B cell (primary cell): ENCODE data around the gene PPP1R14C. TPM values are rescaled to one million over a fixed set of nuclear protein-coding genes. Genes with fewer than 3 reads are reported as not detected.

ENCODE experiments used
- ATAC-seq: fragments of 200-7000 bp; cut with Tn5 transposase; one replicate; pipeline ENCODE4 v1.10.0; 2021; ENCODE audit warnings: low read depth, mild to moderate bottlenecking, moderate number of reproducible peaks, moderate library complexity
- CTCF ChIA-PET: fragments of 350-600 bp; sonication (Branson Sonifier 250); formaldehyde crosslinking; loops from one replicate; lab custom pipeline; 2021; ENCODE audit warnings: antibody characterized with exemption, inconsistent platforms; lab: Charles Lee
- POLR2A ChIA-PET: fragments of 350-600 bp; sonication (Branson Sonifier 250); formaldehyde crosslinking; loops from one replicate; lab custom pipeline; 2021; ENCODE audit warnings: antibody characterized with exemption; lab: Charles Lee
- DNase-seq: peaks from one replicate; pipeline ENCODE4 v3.0.0; 2013
- H2AFZ ChIP-seq: 2 replicates; pipeline ENCODE4 v1.6.1; 2012; ENCODE audit warnings: mild to moderate bottlenecking, low read depth, low read length; ENCODE audit not compliant: insufficient read depth, poor library complexity, severe bottlenecking
- H3K27ac ChIP-seq, 2 donors: 1 replicate in 1 of 2; 2 replicates in 1 of 2; pipeline ENCODE4 v1.5.1; 2012 to 2013; ENCODE audit warnings: low read length in 2 of 2, mild to moderate bottlenecking in 2 of 2, moderate library complexity in 1 of 2
- H3K27me3 ChIP-seq, 4 experiments: fragments of 200-600 bp in 1 of 4; sonication (generic) in 1 of 4; replicated peaks in 1 of 4; 1 replicate in 2 of 4; 2 replicates in 2 of 4; pipeline versions ENCODE4 v1.6.1 to v1.7.0; 2013 to 2016; ENCODE audit warnings: low read length in 3 of 4, mild to moderate bottlenecking in 2 of 4, mixed read lengths in 1 of 4, moderate library complexity in 1 of 4; ENCODE audit not compliant: insufficient read depth in 4 of 4, control insufficient read depth in 3 of 4; ENCODE audit errors: control extremely low read depth in 1 of 4
- H3K36me3 ChIP-seq, 2 experiments: replicated peaks in 1 of 2; 1 replicate in 1 of 2; 2 replicates in 1 of 2; pipeline versions ENCODE4 v1.6.1 to v1.7.1; 2013; ENCODE audit warnings: low read length in 1 of 2; ENCODE audit not compliant: insufficient read depth in 2 of 2, control insufficient read depth in 1 of 2; ENCODE audit errors: control extremely low read depth in 1 of 2, extremely low read depth in 1 of 2
- H3K4me1 ChIP-seq, 2 donors: fragments of 200-600 bp in 1 of 2; sonication (generic) in 1 of 2; 1 replicate in 1 of 2; 2 replicates in 1 of 2; pipeline versions ENCODE4 v1.5.1 to v1.6.1; 2013 to 2017; ENCODE audit warnings: low read length in 2 of 2; ENCODE audit not compliant: control insufficient read depth in 2 of 2, insufficient read depth in 2 of 2
- H3K4me2 ChIP-seq: replicated peaks from 2 replicates; pipeline ENCODE3; 2012; ENCODE audit warnings: mild to moderate bottlenecking, low read depth, low read length; ENCODE audit not compliant: poor library complexity, severe bottlenecking
- H3K4me3 ChIP-seq, 5 experiments: fragments of 200-600 bp in 1 of 5; sonication (generic) in 1 of 5; 1 replicate in 3 of 5; 2 replicates in 2 of 5; pipeline versions ENCODE4 v1.5.1 to v1.7.0; 2011 to 2016; ENCODE audit warnings: low read length in 4 of 5, mild to moderate bottlenecking in 4 of 5, low read depth in 2 of 5, control low read depth in 1 of 5, moderate library complexity in 1 of 5; ENCODE audit not compliant: insufficient read depth in 1 of 5; ENCODE audit errors: control extremely low read depth in 1 of 5, extremely low read depth in 1 of 5
- H3K79me2 ChIP-seq: fragments of 200-600 bp; sonication (generic); one replicate; pipeline ENCODE4 v1.6.0; 2016; ENCODE audit warnings: low read length; ENCODE audit not compliant: control insufficient read depth, insufficient read depth
- H3K9ac ChIP-seq: fragments of 200-600 bp; sonication (generic); 2 replicates; pipeline ENCODE4 v1.6.1; 2017; ENCODE audit warnings: mild to moderate bottlenecking, low read length, moderate library complexity
- H3K9me3 ChIP-seq, 3 donors: one replicate each; pipeline versions ENCODE4 v1.6.1 to v1.7.1; 2013; ENCODE audit warnings: low read length in 2 of 3; ENCODE audit not compliant: control insufficient read depth in 2 of 3, insufficient read depth in 1 of 3; ENCODE audit errors: control extremely low read depth in 1 of 3
- H4K20me1 ChIP-seq: 2 replicates; pipeline ENCODE4 v1.6.0; 2012; ENCODE audit warnings: mild to moderate bottlenecking, low read length; ENCODE audit not compliant: insufficient read depth, control insufficient read depth, poor library complexity, severe bottlenecking
- H3K27ac Mint-ChIP-seq: one replicate; pipeline ENCODE4 v1.8.0; 2021; ENCODE audit warnings: mixed read lengths
- H3K27me3 Mint-ChIP-seq: one replicate; pipeline ENCODE4 v1.8.0; 2021; ENCODE audit warnings: mixed read lengths
- H3K4me1 Mint-ChIP-seq: one replicate; pipeline ENCODE4 v1.8.0; 2021; ENCODE audit warnings: mixed read lengths
- H3K4me3 Mint-ChIP-seq: one replicate; pipeline ENCODE4 v1.8.0; 2021; ENCODE audit warnings: mixed read lengths
- H3K9me3 Mint-ChIP-seq: one replicate; pipeline ENCODE4 v1.8.0; 2022; ENCODE audit warnings: mixed read lengths; ENCODE audit not compliant: insufficient read depth
- EZH2 ChIP-seq: IDR thresholded peaks from 2 replicates; pipeline ENCODE4 v1.6.1; 2012; ENCODE audit warnings: borderline replicate concordance, low read depth, mild to moderate bottlenecking, moderate library complexity, low read length; ENCODE audit not compliant: insufficient read depth, poor library complexity, severe bottlenecking
- WGBS: methylation state at CpG from one replicate; pipeline ENCODE4 v1.1.5; 2013; ENCODE audit warnings: missing lambda C conversion rate; ENCODE audit not compliant: insufficient coverage; 5-methylcytosine and 5-hydroxymethylcytosine counted together
- intact Hi-C: fragments of 100-400 bp; cut with micrococcal nuclease; formaldehyde crosslinking; loops from one replicate; pipeline ENCODE4 v1.10.0; 2022
- polyA plus RNA-seq: library from polyadenylated mRNA; depleted of rRNA; stranded (reverse); fragments of >200 nt; gene quantifications from 2 replicates; pipeline ENCODE4 v1.2.3, GENCODE V29; 2012
- total RNA-seq, 2 donors: library from RNA; stranded (reverse); fragments of 120-200 nt in 1 of 2; gene quantifications; 1 replicate in 1 of 2; 2 replicates in 1 of 2; pipeline versions ENCODE4 v1.2.3 to v1.2.4, GENCODE V29; 2013 to 2022
- TF ChIP-seq, protein P1 (sequence below): fragments of 200-600 bp; IDR thresholded peaks from one replicate; pipeline ENCODE4 v1.8.0; 2022; ENCODE audit warnings: antibody characterized with exemption, mild to moderate bottlenecking

Gene PPP1R14C
- total and polyA plus RNA-seq, 2 donors (not counting 1 experiment from before 2014, with no cell fraction given) = not detected

DNA sequence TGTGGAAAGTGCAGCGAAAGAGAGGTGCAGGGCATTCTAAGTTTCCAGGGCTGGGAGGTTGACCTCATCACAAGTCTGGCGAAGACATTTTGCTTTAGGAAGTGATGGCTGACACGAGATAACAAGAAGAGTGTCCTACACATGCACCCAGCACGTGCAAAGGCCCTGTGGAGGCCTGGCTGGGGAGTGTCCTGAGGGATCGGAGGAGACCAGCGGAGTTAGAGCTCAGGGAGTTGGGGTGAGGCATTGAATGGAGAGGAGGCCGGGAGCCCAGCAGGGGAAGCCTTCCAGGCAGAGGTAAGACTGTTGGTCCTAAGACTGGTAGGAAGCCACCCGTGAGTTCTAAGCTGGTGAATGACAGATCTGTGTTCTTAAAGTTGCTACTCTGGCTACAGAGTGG lies 58.4 kb downstream of the PPP1R14C start:
- Mint-ChIP-seq H3K4me3 (no peak overlapping the region), H3K4me1 (peaks cover 13% of the 10 kb centered on the region), H3K27ac (no peak overlapping the region), H3K27me3 (peaks cover 6% of the 10 kb centered on the region), H3K9me3 (no peaks in the 10 kb centered on the region)
- intact Hi-C loops = no loop called here
- ChIA-PET CTCF (no interaction called here), POLR2A (no interaction called here)
- no peak for DNase-seq
- Histone ChIP-seq H3K9me3 (no peaks in the 10 kb centered on the region), H3K4me3 (no peak overlapping the region), H3K79me2 (no peaks in the 10 kb centered on the region), H3K4me1 (peaks cover 11 to 14% of the 10 kb centered on the region in 2 donors), H3K4me2 (no peak overlapping the region), H2AFZ (no peak overlapping the region), H3K27ac (no peak overlapping the region), H3K36me3 (no peaks in the 10 kb centered on the region), H4K20me1 (no peaks in the 10 kb centered on the region), H3K27me3 (peaks cover 0 to 6% (median 0%) of the 10 kb centered on the region in 4 experiments), H3K9ac (no peak overlapping the region)
- TF ChIP-seq EZH2 = no peak
- TF ChIP-seq, protein P1, sequence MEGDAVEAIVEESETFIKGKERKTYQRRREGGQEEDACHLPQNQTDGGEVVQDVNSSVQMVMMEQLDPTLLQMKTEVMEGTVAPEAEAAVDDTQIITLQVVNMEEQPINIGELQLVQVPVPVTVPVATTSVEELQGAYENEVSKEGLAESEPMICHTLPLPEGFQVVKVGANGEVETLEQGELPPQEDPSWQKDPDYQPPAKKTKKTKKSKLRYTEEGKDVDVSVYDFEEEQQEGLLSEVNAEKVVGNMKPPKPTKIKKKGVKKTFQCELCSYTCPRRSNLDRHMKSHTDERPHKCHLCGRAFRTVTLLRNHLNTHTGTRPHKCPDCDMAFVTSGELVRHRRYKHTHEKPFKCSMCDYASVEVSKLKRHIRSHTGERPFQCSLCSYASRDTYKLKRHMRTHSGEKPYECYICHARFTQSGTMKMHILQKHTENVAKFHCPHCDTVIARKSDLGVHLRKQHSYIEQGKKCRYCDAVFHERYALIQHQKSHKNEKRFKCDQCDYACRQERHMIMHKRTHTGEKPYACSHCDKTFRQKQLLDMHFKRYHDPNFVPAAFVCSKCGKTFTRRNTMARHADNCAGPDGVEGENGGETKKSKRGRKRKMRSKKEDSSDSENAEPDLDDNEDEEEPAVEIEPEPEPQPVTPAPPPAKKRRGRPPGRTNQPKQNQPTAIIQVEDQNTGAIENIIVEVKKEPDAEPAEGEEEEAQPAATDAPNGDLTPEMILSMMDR = no peak
- ATAC-seq = no peak
- WGBS = 91% methylated on average over 8 of the region's 8 CpGs

GRCh38 chr6:150201772-150202329 lies 59.0 kb downstream of the PPP1R14C start:
- H4K20me1 ChIP-seq = no peaks in the 10 kb centered on the region
- ATAC-seq = no peak
- POLR2A ChIA-PET = no interaction called here

More at GRCh38 chr6:150201772-150202329, 59.0 kb downstream of the PPP1R14C start:
- intact Hi-C loops = no loop called here
- Mint-ChIP-seq H3K4me3 (no peak overlapping the region), H3K27ac (no peak overlapping the region), H3K4me1 (peaks cover 10% of the 10 kb centered on the region), H3K9me3 (no peaks in the 10 kb centered on the region), H3K27me3 (peaks cover 9% of the 10 kb centered on the region)
- Histone ChIP-seq H3K27ac (no peak overlapping the region), H3K4me2 (no peak overlapping the region), H3K4me3 (no peak overlapping the region), H2AFZ (no peak overlapping the region), H3K79me2 (no peaks in the 10 kb centered on the region), H3K27me3 (peaks cover 0 to 6% (median 0%) of the 10 kb centered on the region in 4 experiments), H3K9ac (no peak overlapping the region), H3K36me3 (no peaks in the 10 kb centered on the region), H3K4me1 (peaks cover 10 to 11% of the 10 kb centered on the region in 2 donors), H3K9me3 (no peaks in the 10 kb centered on the region)
- DNase-seq = no peak
- no peak for TF ChIP-seq EZH2
- TF ChIP-seq, protein P1 = no peak
- CTCF ChIA-PET = no interaction called here
- WGBS = 98% methylated on average over 6 of the region's 9 CpGs
